Measurements from ENCODE around the gene VEZF1.

The VEZF1 gene

GRCh38 chr17:57928928-57929327 lies 59.1 kb downstream of the VEZF1 start:
- no peak for DNase-seq (ENCODE audit: low spot score)

GRCh38 chr17:57927048-57927723 lies 60.9 kb downstream of the VEZF1 start:
- DNase-seq (ENCODE audit: low spot score): no peak

GRCh38 chr17:57926723-57927047 lies 61.4 kb downstream of the VEZF1 start:
- DNase-seq (ENCODE audit: low spot score): no peak

- DNase-seq (ENCODE audit: low spot score): no peak
Observed at GRCh38 chr17:57925361-57925990, 62.6 kb downstream of the VEZF1 start.

GRCh38 chr17:57924677-57925076 lies 63.4 kb downstream of the VEZF1 start:
- DNase-seq (ENCODE audit: low spot score): no peak
